AG20443 (cell line): Measurements from ENCODE around the gene PTPN14.

Experiments used
- DNase-seq: peaks from one replicate; pipeline ENCODE4 v3.0.0; 2012; ENCODE audit warnings: low spot score, mixed read lengths

PTPN14 gene

GRCh38 chr1:214425716-214426425 is 125.5 kb downstream of the PTPN14 start:
- DNase-seq: peak; percentile 16

- DNase-seq: no peak
Observed at GRCh38 chr1:214425101-214425500, 126.3 kb downstream of the PTPN14 start.

- DNase-seq: no peak
Observed at GRCh38 chr1:214423045-214423444, 128.4 kb downstream of the PTPN14 start.

GRCh38 chr1:214422137-214422671 is 129.2 kb downstream of the PTPN14 start:
- DNase-seq: peak; percentile 15

- no peak for DNase-seq
Observed at GRCh38 chr1:214420833-214421232, 130.6 kb downstream of the PTPN14 start.

GRCh38 chr1:214420341-214420740 is 131.1 kb downstream of the PTPN14 start:
- DNase-seq: no peak

GRCh38 chr1:214419650-214420049 is 131.8 kb downstream of the PTPN14 start:
- no peak for DNase-seq

GRCh38 chr1:214418391-214418790 is 133.0 kb downstream of the PTPN14 start:
- DNase-seq: peak; percentile 33

GRCh38 chr1:214417545-214418210 is 133.7 kb downstream of the PTPN14 start:
- DNase-seq: no peak

GRCh38 chr1:214416858-214417257 is 134.5 kb downstream of the PTPN14 start:
- no peak for DNase-seq

GRCh38 chr1:214416417-214416816 is 135.0 kb downstream of the PTPN14 start:
- DNase-seq: peak; percentile 34

- DNase-seq: no peak
Observed at GRCh38 chr1:214415131-214415530, 136.3 kb downstream of the PTPN14 start.

GRCh38 chr1:214414691-214415090 is 136.7 kb downstream of the PTPN14 start:
- no peak for DNase-seq

GRCh38 chr1:214413315-214413714 is 138.1 kb downstream of the PTPN14 start:
- no peak for DNase-seq

- DNase-seq: no peak
Observed at GRCh38 chr1:214404571-214405213, 146.7 kb downstream of the PTPN14 start.

- no peak for DNase-seq
Observed at GRCh38 chr1:214404154-214404553, 147.2 kb downstream of the PTPN14 start.

GRCh38 chr1:214403431-214403830 is 148.0 kb downstream of the PTPN14 start:
- DNase-seq: no peak

GRCh38 chr1:214402613-214403083 is 148.8 kb downstream of the PTPN14 start:
- DNase-seq: no peak

- no peak for DNase-seq
Observed at GRCh38 chr1:214401666-214402065, 149.7 kb downstream of the PTPN14 start.

- DNase-seq: no peak
Observed at GRCh38 chr1:214400131-214400530, 151.3 kb downstream of the PTPN14 start.

GRCh38 chr1:214398490-214398889 is 152.9 kb downstream of the PTPN14 start:
- no peak for DNase-seq

- DNase-seq: no peak
Observed at GRCh38 chr1:214397497-214397896, 153.9 kb downstream of the PTPN14 start.

GRCh38 chr1:214396330-214396729 is 155.1 kb downstream of the PTPN14 start:
- no peak for DNase-seq
